OCI-M2 (cell line): ENCODE measurements around the gene SULT6B1.
"Not testable (repeated sequence)": the region's sequence is repeated elsewhere in the genome, so short reads cannot be mapped to it uniquely, and the experiment has no call there.

Experiments used
- DNase-seq: peaks from one replicate; lab custom pipeline; 2025; ENCODE audit not compliant: unreplicated experiment; lab: John Stamatoyannopoulos, UW

SULT6B1 gene

GRCh38 chr2:37196320-37197195 lies 8.1 kb upstream of the SULT6B1 start, which contains the start of gene CEBPZOS:
Gene CEBPZOS, plus strand, starts transcription at chr2:37196496. Its CDS starts 3,209 bp downstream, at chr2:37199705.
- peak; percentile 61 for DNase-seq

GRCh38 chr2:37195862-37196319 lies 7.4 kb upstream of the SULT6B1 start:
- DNase-seq: not testable (repeated sequence)

GRCh38 chr2:37192551-37192950 lies 4.1 kb upstream of the SULT6B1 start:
- DNase-seq: no peak

- no peak for DNase-seq
These were observed 3.3 kb upstream of the SULT6B1 start for GRCh38 chr2:37191747-37192146.

GRCh38 chr2:37191253-37191652 lies 2.8 kb upstream of the SULT6B1 start:
- DNase-seq: no peak

- no peak for DNase-seq
These were observed 1.8 kb upstream of the SULT6B1 start for GRCh38 chr2:37190290-37190689.

- no peak for DNase-seq
These were observed 1.1 kb upstream of the SULT6B1 start for GRCh38 chr2:37189452-37190153.

DNA sequence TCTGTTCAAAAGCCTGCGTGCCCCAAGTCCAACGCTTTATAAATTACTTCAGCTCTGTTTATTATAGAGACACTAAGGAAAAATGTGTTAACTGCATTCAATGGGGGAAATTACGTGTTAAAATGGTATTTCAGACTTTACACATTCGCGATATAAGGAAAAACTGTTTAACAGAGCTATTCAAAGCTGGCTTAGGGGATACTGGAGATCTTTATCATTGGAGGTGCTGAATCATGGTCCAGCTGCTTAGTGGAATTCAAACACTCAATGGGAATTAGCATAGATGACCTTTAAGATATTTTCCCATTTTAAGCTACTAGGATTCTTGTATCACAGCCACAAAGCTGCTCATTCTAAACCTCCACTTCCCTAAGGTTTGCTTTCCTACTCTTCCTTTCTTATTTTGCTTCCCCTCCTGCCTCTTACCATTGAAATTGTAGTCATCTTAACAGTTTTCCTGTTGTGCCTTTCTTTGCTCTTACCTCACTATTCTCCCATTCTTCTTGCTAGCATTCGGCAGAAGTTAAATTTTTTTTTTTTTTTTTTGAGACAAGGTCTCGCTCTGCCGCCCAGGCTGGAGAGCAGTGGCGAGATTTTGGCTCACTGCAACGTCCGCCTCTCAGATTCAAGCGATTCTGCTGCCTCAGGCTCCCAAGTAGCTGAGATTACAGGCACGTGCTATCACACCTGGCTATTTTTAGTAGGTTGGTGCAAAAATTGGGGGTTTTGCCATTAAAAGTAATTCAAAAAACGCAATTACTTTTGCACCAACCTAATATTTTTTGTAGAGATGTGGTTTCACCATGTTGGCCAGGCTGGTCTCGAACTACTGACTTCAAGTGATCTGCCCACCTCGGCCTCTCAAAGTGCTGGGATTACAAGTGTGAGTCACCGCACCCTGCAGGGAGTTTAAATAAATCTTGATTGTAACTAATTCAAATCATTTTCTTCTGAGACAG lies 6.5 kb downstream of the SULT6B1 start:
- DNase-seq: no peak

DNA sequence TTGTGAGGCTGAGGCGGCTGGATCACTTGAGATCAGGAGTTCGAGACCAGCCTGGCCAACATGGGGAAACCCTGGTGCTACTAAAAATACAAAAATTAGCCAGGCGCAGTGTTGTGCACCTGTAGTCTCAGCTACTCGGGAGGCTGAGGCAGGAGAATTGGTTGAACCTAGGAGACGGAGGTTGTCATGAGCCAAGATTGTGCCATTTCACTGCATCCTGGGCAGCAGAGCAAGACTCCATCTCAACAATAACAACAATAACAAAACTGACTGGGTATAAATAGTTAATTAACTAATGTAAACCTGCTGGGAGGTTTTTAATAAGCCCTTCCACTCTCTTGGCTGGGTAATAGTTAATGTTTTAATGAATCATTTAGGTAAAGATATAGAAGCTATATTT lies 7.8 kb downstream of the SULT6B1 start:
- no peak for DNase-seq

GRCh38 chr2:37180006-37180639 lies 8.3 kb downstream of the SULT6B1 start:
- DNase-seq: no peak

- DNase-seq: no peak
These were observed 14.7 kb downstream of the SULT6B1 start for GRCh38 chr2:37173741-37174140.

DNA sequence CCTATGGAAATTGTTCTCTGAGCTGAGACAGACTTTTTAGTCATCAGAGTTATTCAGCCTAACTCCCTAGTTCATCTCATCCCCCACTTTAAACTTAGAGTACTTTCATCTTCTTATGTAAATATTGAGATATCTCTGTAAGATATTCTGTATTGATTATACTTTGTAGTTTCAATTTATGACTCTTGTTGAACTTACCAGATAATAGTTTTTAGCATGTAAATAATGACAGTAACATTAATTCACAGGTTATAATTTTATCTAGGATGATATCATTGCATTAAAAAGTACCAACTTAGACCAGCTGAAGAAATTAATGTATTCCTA lies 16.9 kb downstream of the SULT6B1 start:
- DNase-seq: no peak

DNA sequence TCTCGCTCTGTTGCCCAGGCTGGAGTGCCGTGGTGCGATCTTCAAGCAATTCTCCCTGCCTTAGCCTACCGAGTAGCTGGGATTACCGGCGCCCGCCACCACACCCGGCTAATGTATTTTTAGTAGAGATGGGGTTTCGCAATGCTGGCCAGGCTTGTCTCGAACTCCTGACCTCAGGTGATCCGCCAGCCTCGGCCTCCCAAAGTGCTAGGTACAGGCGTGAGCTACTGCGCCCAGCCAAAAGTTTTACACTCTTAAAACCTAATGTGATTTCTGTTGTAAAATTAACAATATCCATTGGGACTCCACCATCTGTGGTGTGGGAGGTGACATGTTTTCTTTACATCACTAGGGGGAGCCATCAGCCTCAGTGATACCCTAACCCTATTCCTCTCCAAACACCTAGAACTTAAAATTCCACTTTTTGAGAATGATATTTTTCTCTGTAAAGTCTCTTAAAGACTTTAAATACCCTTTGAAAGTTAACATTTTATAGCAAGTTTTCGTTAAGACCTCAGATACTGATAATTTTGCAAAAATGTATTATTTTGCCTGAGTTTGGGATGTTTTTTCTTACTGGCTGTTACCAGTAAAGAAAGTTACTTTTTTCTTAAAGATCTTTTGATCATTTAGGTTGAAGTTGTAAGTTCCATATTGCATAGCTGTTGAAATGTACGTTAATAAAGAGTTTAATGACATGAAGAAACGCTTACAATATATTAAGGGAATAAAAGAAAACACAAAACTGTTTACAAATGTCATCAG lies 20.1 kb downstream of the SULT6B1 start:
- no peak for DNase-seq

DNA sequence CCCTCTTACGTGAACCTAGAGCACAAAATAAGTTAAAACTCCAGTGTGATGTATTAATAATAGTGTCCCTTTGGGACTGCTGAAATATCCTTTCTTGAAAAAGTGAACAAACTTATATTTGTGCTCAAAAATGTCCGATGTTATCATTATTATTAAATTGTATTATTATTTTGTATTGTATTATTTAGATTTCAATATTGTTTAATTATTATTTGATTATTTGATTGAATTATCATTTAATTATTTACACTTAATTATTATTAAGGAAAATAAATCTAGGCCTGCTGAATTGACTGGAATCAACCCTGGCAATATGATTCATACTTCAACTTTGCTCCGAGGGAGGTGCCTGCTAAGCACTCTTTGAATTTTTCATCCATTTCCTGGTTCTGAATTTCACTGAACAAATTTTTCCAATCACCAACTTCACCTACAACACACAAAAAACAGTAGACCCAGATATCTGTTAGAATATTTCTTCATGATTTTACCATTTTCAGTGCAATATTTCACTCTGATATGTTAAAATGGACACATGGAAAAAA lies 20.8 kb downstream of the SULT6B1 start:
- DNase-seq: no peak

DNA sequence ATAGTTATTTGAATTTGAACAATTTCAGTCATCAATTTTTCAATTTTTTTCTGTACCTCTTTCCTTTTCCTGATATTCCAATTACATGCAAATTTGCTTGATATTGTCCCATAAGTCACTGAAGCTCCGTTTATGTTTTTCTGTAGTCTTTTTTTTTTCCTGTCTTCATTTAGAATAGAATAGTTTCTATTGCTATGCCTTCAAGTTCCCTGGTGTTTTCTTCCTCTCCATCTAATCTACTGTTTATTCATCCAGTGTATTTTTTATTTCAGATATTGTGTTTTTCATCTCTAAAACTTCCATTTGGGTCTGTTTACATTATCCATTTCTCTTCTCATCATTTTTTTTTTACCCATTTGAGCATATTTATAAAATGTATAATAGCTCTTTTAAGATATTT lies 23.7 kb downstream of the SULT6B1 start:
- DNase-seq: no peak

DNA sequence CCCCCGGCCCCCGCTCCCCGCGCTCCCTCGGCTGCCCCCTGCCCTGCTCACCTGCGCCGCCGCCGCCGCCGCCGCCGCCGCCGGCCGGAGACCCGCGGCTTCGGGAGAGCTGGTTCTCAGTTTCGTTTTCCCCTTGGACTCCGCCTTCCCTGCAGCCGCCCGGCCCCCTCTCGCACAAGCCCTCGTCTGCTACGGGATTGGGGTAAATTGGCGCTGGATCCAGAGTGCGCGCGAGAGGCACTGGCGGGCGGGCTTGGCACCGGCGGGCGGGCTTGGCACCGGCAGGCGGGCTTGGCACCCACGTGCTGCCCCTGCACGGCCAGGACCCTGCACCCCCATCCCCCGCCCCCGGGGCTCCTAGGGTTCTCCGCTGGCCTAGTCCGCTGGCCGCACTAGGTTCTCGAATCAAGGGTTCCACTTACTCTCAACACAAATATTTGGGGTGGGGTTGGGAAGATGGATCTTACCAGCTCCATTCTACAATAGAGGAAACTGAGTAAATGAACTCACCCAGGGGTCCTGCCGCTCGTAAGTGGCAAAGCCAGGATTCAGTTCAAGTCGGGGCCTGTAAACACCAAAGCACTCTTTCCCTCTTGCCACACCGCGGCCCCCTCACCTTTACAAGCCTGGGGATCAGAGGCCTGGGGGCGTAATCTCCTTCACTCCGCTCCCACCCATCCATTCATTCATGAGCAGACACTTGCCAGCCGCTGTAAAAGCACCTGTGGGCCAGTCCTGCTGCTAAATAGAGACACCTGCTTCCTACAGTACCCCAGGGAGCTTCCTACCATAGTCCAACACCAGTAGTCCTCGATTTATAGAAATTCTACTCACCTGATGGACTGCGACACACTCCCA lies 31.4 kb downstream of the SULT6B1 start, which contains the start of gene EIF2AK2:
Gene EIF2AK2, minus strand, starts transcription at position 124 of the 858 bp plus-strand sequence. CDS start 9,174 bp downstream, outside the sequence.
- DNase-seq: no peak

- no peak for DNase-seq
These were observed 32.2 kb downstream of the SULT6B1 start for GRCh38 chr2:37156071-37156856.

- no peak for DNase-seq
These were observed 33.7 kb downstream of the SULT6B1 start for GRCh38 chr2:37154785-37155184.
